Thyroid gland (tissue), 4 donors: ENCODE results near the gene CDH4.

Experiments used
- POLR2A ChIP-seq, 2 donors: fragments of 450-650 bp; IDR thresholded peaks; one replicate each; pipeline ENCODE4 v1.6.1; 2017; ENCODE audit warnings: antibody characterized with exemption in 2 of 2, mild to moderate bottlenecking in 2 of 2, moderate library complexity in 1 of 2
- TF ChIP-seq, protein P1 (sequence below), 6 experiments: fragments of 200-600 bp in 3 of 6; fragments of 450-650 bp in 3 of 6; sonication (generic) in 3 of 6; IDR thresholded peaks; one replicate each; pipeline ENCODE4 v1.5.1; 2016 to 2019; ENCODE audit warnings: antibody characterized with exemption in 6 of 6, mild to moderate bottlenecking in 2 of 6, inconsistent platforms in 1 of 6, moderate library complexity in 1 of 6

DNA sequence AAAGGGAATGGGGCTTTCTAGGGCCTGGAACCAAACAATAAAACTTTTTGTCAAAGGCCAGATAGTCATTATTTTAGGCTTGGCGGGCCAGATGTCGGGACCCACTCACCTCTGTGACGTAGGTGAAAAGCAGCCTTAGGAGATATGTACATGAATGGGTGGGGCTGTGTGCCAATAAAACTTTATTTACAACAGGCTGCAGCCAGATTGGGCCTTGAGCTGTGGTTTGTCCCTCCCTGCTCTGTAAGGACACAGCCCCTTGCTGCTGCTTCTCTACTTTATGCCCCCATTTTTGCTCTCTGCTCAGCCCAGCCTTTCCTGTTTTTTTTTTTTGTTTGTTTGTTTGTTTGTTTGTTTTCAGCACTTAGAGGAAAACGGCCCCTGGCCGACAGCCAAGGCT, 32.7 kb downstream of the CDH4 start:
- TF ChIP-seq, protein P1, sequence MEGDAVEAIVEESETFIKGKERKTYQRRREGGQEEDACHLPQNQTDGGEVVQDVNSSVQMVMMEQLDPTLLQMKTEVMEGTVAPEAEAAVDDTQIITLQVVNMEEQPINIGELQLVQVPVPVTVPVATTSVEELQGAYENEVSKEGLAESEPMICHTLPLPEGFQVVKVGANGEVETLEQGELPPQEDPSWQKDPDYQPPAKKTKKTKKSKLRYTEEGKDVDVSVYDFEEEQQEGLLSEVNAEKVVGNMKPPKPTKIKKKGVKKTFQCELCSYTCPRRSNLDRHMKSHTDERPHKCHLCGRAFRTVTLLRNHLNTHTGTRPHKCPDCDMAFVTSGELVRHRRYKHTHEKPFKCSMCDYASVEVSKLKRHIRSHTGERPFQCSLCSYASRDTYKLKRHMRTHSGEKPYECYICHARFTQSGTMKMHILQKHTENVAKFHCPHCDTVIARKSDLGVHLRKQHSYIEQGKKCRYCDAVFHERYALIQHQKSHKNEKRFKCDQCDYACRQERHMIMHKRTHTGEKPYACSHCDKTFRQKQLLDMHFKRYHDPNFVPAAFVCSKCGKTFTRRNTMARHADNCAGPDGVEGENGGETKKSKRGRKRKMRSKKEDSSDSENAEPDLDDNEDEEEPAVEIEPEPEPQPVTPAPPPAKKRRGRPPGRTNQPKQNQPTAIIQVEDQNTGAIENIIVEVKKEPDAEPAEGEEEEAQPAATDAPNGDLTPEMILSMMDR (IDR thresholded peaks at IDR 0.05): no peak
- TF ChIP-seq POLR2A (IDR thresholded peaks at IDR 0.05): no peak
